WERI-Rb-1 (cell line): Measurements from ENCODE around the gene TDRD7.
A peak's percentile ranks its signal among the peaks of the same experiment; 100 is the strongest.

Experiments
- DNase-seq: peaks from one replicate; pipeline ENCODE4 v3.0.0-alpha.2; 2020
- H3K27ac ChIP-seq: fragments of 250-450 bp; sonication (Bioruptor Pico); 2 replicates; pipeline ENCODE4 v1.5.1; 2020; ENCODE audit warnings: mild to moderate bottlenecking, moderate library complexity
- H3K27me3 ChIP-seq: fragments of 250-450 bp; sonication (Bioruptor Pico); 2 replicates; pipeline ENCODE4 v1.5.1; 2021; ENCODE audit warnings: mild to moderate bottlenecking, low read depth, moderate library complexity; ENCODE audit not compliant: insufficient read depth, severe bottlenecking
- H3K36me3 ChIP-seq: fragments of 250-450 bp; sonication (Bioruptor Pico); 2 replicates; pipeline ENCODE4 v1.5.1; 2020; ENCODE audit warnings: mild to moderate bottlenecking, moderate library complexity
- H3K4me3 ChIP-seq: 2 replicates; pipeline ENCODE4 v1.5.1; 2011; ENCODE audit warnings: low read depth, mild to moderate bottlenecking, control low read depth, low read length
- H3K9me3 ChIP-seq: fragments of 250-450 bp; sonication (Bioruptor Pico); 2 replicates; pipeline ENCODE4 v1.5.1; 2021; ENCODE audit warnings: mild to moderate bottlenecking, moderate library complexity; ENCODE audit not compliant: severe bottlenecking
- CTCF ChIP-seq: IDR thresholded peaks from 2 replicates; pipeline ENCODE4 v1.5.1; 2011; ENCODE audit warnings: low read depth, mild to moderate bottlenecking, control low read depth, inconsistent platforms, low read length

TDRD7 gene

GRCh38 chr9:97525451-97525850 is 113.6 kb downstream of the TDRD7 start:
- Histone ChIP-seq H3K36me3 (no peaks in the 10 kb centered on the region), H3K27ac (no peak overlapping the region), H3K27me3 (no peaks in the 10 kb centered on the region), H3K9me3 (no peaks in the 10 kb centered on the region), H3K4me3 (no peak overlapping the region)
- DNase-seq = no peak
- no peak for TF ChIP-seq CTCF

DNA sequence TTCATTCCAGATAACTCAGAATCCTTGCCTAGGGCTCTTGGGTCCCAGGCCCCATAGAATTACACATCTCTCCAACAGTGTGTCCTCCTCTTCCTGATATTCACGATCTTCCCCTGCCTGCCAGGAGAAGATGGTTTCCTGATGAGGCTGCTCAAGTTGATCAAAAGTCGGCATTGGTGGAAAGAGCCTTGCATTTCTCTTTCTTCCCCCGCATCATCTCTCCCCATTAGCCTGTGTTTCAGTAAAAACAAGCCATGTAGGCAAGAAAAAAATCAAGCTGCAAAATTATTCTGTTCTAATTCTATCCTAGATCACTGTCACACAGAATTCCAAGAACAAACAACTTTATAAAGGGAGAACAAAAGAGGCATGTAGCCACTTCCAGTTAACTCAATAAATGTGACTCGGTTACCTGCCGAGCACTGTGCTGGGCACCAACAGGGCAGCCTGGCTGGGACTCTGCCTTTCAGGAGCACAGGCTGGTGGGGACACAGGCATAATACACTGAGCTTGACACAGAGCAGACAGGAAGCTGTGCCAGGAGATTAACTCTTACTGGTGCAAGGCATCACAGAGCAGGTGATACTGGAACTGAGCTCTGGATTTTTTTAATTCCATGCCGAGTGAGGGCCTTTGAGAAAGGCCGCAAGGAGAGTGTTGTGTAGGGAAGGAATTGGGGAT is 115.1 kb downstream of the TDRD7 start:
- Histone ChIP-seq H3K36me3 (no peaks in the 10 kb centered on the region), H3K4me3 (no peak overlapping the region), H3K27ac (no peak overlapping the region), H3K9me3 (no peaks in the 10 kb centered on the region), H3K27me3 (no peaks in the 10 kb centered on the region)
- DNase-seq = peak; percentile 27
- TF ChIP-seq CTCF = no peak

- H3K27me3 ChIP-seq = no peaks in the 10 kb centered on the region
- H3K36me3 ChIP-seq = no peaks in the 10 kb centered on the region
- H3K9me3 ChIP-seq = no peaks in the 10 kb centered on the region
- no peak overlapping the region for H3K27ac ChIP-seq
- no peak for DNase-seq
- TF ChIP-seq CTCF = no peak
- H3K4me3 ChIP-seq = no peak overlapping the region
Measured at GRCh38 chr9:97527626-97528528, 116.0 kb downstream of the TDRD7 start.

GRCh38 chr9:97528529-97529230 is 116.8 kb downstream of the TDRD7 start:
- Histone ChIP-seq H3K9me3 (no peaks in the 10 kb centered on the region), H3K4me3 (no peak overlapping the region), H3K27ac (no peak overlapping the region), H3K27me3 (no peaks in the 10 kb centered on the region), H3K36me3 (no peaks in the 10 kb centered on the region)
- TF ChIP-seq CTCF = no peak
- DNase-seq = no peak

DNA sequence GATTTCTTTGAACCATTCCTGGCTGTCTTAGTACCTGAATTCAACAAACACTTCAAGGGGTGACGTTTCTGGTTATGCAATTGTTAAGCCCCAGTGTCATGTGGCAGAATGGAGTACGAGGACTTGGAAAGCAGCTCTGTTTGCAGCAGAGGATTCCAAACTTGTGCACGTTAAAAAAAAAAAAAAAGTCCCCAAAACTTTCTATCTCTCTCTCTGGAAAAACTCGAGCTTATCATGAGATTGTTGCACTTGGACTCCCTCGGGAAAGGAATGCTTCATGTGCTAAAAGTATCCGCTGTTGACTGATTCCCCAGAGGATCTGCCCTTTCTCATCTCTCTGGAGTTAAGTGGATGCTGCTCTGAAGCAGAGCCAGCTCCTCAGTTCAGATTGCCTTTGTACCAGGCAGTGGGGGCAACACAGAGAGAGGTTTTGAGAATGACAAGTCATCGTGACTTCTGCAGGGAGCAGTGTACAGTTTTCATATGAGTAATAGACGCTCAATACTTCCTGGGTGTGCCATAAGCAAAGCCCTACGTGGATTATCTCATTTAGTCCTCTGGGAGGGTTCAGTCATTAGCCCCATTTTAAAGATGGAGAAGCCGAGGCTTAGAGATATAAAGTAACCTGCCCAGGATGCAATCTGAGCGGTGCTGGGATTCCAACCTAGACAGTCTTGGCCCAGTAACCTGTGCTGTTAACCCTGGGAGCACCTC is 117.6 kb downstream of the TDRD7 start:
- Histone ChIP-seq H3K4me3 (no peak overlapping the region), H3K9me3 (no peaks in the 10 kb centered on the region), H3K36me3 (no peaks in the 10 kb centered on the region), H3K27ac (no peak overlapping the region), H3K27me3 (no peaks in the 10 kb centered on the region)
- no peak for DNase-seq
- TF ChIP-seq CTCF = no peak
